ENCODE measurements around the gene TP53BP2.
"Not testable (repeated sequence)": the region's sequence is repeated elsewhere in the genome, so short reads cannot be mapped to it uniquely, and the experiment has no call there.

TP53BP2 gene

GRCh38 chr1:223877804-223878203 is 32.1 kb upstream of the TP53BP2 start:
- H3K4me3 ChIP-seq (ENCODE audit: low read depth, low read length), result no peak overlapping the region
- TF ChIP-seq, protein P1, sequence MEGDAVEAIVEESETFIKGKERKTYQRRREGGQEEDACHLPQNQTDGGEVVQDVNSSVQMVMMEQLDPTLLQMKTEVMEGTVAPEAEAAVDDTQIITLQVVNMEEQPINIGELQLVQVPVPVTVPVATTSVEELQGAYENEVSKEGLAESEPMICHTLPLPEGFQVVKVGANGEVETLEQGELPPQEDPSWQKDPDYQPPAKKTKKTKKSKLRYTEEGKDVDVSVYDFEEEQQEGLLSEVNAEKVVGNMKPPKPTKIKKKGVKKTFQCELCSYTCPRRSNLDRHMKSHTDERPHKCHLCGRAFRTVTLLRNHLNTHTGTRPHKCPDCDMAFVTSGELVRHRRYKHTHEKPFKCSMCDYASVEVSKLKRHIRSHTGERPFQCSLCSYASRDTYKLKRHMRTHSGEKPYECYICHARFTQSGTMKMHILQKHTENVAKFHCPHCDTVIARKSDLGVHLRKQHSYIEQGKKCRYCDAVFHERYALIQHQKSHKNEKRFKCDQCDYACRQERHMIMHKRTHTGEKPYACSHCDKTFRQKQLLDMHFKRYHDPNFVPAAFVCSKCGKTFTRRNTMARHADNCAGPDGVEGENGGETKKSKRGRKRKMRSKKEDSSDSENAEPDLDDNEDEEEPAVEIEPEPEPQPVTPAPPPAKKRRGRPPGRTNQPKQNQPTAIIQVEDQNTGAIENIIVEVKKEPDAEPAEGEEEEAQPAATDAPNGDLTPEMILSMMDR (IDR thresholded peaks at IDR 0.05; ENCODE audit: borderline replicate concordance, insufficient read depth, low read depth, low read length), result no peak

- no peak overlapping the region for H3K4me3 ChIP-seq (ENCODE audit: low read depth, low read length)
- TF ChIP-seq, protein P1 (IDR thresholded peaks at IDR 0.05; ENCODE audit: borderline replicate concordance, insufficient read depth, low read depth, low read length), result no peak
Measured at GRCh38 chr1:223876590-223876989, 30.8 kb upstream of the TP53BP2 start.

DNA sequence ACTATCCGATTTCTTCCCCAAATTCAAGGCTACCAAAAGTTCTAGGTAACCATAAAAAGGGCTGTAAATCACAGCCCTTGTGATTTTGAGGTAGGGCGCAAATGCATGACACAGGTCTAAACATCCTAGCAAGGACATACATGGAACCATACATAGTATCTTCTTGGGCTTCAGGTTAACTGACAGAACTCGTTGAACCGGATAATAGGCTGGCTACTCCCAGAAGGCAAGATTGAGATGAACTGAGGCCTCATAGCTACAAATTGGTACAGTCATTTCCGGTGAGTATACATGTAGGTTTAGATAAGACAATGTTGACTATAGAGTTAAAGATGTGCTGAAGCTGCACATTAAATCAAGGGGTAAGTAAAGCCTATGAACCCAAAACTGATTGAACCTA is 27.3 kb upstream of the TP53BP2 start:
- H3K4me3 ChIP-seq (ENCODE audit: low read depth, low read length), result no peak overlapping the region
- TF ChIP-seq, protein P1 (IDR thresholded peaks at IDR 0.05; ENCODE audit: borderline replicate concordance, insufficient read depth, low read depth, low read length), result no peak

DNA sequence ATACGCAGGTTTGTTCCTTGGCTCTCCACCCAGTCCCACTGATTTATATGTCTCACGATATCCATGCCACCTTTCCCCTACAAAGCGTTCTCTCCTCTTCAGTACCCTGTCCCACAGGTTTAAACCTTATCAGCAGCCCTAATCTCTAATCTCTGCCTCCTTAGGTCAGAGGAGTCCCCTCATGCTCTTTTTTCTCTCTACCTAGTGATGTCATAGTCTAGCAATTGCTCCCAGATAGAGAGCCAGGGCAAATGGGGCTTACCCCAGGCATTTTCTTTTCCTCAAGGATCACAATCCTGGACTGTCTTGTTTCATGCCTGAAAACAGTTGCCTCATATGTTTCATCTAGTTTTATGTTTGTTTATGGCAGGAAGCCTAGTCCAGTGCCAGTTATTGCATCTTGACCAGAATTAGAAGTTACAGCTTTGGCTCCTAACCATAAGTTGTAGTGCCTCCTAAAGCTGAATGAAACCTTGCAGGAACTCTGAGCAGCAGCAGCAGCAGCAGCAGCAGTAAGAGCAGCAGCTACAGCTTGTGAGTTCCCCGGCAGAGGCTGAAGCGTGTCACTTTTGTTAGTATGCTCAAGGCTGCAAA is 26.7 kb upstream of the TP53BP2 start:
- TF ChIP-seq, protein P1 (IDR thresholded peaks at IDR 0.05; ENCODE audit: borderline replicate concordance, insufficient read depth, low read depth, low read length), result no peak
- no peak overlapping the region for H3K4me3 ChIP-seq (ENCODE audit: low read depth, low read length)

DNA sequence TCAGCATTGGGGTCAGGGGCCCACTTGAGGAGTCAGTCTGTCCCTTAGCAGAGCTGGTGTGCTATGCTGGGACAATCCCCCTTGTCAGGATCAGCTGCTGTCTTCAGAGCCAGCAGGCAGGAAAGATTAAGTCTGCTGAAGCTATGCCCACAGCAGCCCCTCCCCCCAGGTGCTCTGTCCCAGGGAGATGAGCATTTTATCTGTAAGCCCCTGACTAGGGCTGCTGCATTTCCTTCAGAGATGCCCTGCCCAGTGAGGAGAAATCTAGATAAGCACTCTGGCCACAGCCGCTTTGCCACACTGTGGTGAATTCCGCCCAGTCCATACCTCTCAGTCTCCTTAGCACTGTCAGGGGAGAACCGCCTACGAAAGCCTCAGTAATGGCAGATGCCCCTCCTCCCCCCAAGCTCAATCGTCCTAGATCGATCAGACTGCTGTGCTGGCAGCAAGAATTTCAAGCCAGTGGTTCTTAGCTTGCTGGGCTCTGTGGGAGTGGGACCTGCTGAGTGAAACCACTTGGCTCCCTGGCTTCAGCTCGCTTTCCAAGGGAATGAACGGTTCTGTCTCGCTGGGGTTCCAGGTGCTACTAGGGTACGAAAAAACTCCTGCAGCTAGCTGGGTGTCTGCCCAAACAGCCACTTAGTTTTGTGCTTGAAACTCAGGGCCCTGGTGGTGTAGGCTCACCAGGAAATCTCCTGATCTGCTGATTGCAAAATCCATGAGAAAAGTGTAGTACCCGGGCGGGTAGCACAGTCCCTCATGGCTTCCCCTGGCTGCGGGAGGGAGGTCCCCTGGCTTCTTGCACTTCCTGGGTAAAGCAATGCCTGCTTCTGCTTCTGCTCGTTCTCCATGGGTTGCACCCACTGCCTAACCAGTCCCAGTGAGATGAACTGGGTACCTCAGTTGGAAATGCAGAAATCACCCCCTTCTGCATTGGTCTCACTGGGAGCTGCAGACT is 25.1 kb upstream of the TP53BP2 start:
- no peak overlapping the region for H3K4me3 ChIP-seq (ENCODE audit: low read depth, low read length)
- TF ChIP-seq, protein P1 (IDR thresholded peaks at IDR 0.05; ENCODE audit: borderline replicate concordance, insufficient read depth, low read depth, low read length), result no peak

- not testable (repeated sequence) for H3K4me3 ChIP-seq (ENCODE audit: low read depth, low read length)
Measured at GRCh38 chr1:223864599-223865368, 19.0 kb upstream of the TP53BP2 start.

DNA sequence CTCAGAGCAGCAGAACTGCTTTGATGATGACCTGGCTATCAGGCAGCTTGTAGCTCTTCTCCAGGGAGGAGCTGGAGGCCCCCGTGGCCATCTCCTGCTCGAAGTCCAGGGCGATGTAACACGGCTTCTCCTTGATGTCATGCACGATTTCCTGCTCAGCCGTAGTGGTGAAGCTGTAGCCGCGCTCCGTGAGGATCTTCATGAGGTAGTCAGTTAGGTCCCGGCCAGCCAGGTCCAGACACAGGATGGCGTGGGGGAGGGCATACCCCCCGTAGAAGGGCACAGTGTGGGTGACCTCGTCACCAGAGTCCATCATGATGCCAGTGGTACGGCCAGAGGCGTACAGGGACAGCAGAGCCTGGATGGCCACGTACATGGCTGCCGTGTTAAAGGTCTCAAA is 18.3 kb upstream of the TP53BP2 start:
- TF ChIP-seq, protein P1 (IDR thresholded peaks at IDR 0.05; ENCODE audit: borderline replicate concordance, insufficient read depth, low read depth, low read length), result no peak
- no peak overlapping the region for H3K4me3 ChIP-seq (ENCODE audit: low read depth, low read length)

Data from GM12875 (cell line).